HUES6 (cell line): ENCODE data around the gene TFCP2.
A peak's percentile ranks its signal among the peaks of the same experiment; 100 is the strongest.

Source experiments
- H3K27ac ChIP-seq: 2 replicates; pipeline ENCODE4 v1.7.0; 2013; ENCODE audit warnings: low read depth, mild to moderate bottlenecking, low read length, inconsistent platforms
- H3K27me3 ChIP-seq: 2 replicates; pipeline ENCODE4 v1.6.1; 2013; ENCODE audit warnings: low read length; ENCODE audit not compliant: control insufficient read depth, insufficient read depth
- H3K36me3 ChIP-seq: 2 replicates; pipeline ENCODE4 v1.6.1; 2013; ENCODE audit warnings: low read length; ENCODE audit not compliant: control insufficient read depth, insufficient read depth
- H3K4me1 ChIP-seq: 2 replicates; pipeline ENCODE4 v1.6.1; 2013; ENCODE audit warnings: low read length; ENCODE audit not compliant: control insufficient read depth, insufficient read depth
- H3K4me3 ChIP-seq: 2 replicates; pipeline ENCODE4 v1.5.1; 2013; ENCODE audit warnings: low read depth, low read length
- H3K9ac ChIP-seq: one replicate; pipeline ENCODE4 v1.6.1; 2013; ENCODE audit warnings: mild to moderate bottlenecking, low read length
- H3K9me3 ChIP-seq: 2 replicates; pipeline ENCODE4 v1.6.1; 2013; ENCODE audit warnings: low read depth, low read length; ENCODE audit not compliant: control insufficient read depth, insufficient read depth

Gene TFCP2

GRCh38 chr12:51115533-51115932 lies 57.4 kb downstream of the TFCP2 start:
- Histone ChIP-seq H3K4me1 (no peaks in the 10 kb centered on the region), H3K27ac (no peak overlapping the region), H3K9me3 (no peaks in the 10 kb centered on the region), H3K36me3 (peaks cover 56% of the 10 kb centered on the region), H3K9ac (no peak overlapping the region), H3K4me3 (no peak overlapping the region), H3K27me3 (no peaks in the 10 kb centered on the region)

GRCh38 chr12:51108136-51108535 lies 64.8 kb downstream of the TFCP2 start:
- H3K4me1 ChIP-seq, result no peaks in the 10 kb centered on the region
- H3K27me3 ChIP-seq, result no peaks in the 10 kb centered on the region
- H3K9me3 ChIP-seq, result no peaks in the 10 kb centered on the region
- no peak overlapping the region for H3K9ac ChIP-seq
- H3K36me3 ChIP-seq, result peaks cover 82% of the 10 kb centered on the region
- H3K27ac ChIP-seq, result no peak overlapping the region
- H3K4me3 ChIP-seq, result no peak overlapping the region

- no peak overlapping the region for H3K27ac ChIP-seq
- no peak overlapping the region for H3K4me3 ChIP-seq
- H3K4me1 ChIP-seq, result no peaks in the 10 kb centered on the region
- H3K36me3 ChIP-seq, result peaks cover 85% of the 10 kb centered on the region
- H3K27me3 ChIP-seq, result no peaks in the 10 kb centered on the region
- H3K9me3 ChIP-seq, result no peaks in the 10 kb centered on the region
- H3K9ac ChIP-seq, result no peak overlapping the region
Measured at GRCh38 chr12:51103977-51104376, 69.0 kb downstream of the TFCP2 start.

- no peak overlapping the region for H3K4me3 ChIP-seq
- no peaks in the 10 kb centered on the region for H3K4me1 ChIP-seq
- H3K9ac ChIP-seq, result no peak overlapping the region
- H3K36me3 ChIP-seq, result peaks cover 89% of the 10 kb centered on the region
- H3K27me3 ChIP-seq, result no peaks in the 10 kb centered on the region
- H3K27ac ChIP-seq, result no peak overlapping the region
- no peaks in the 10 kb centered on the region for H3K9me3 ChIP-seq
Measured at GRCh38 chr12:51098611-51099010, 74.3 kb downstream of the TFCP2 start.

GRCh38 chr12:51090705-51091229 lies 82.2 kb downstream of the TFCP2 start:
- Histone ChIP-seq H3K9ac (no peak overlapping the region), H3K9me3 (no peaks in the 10 kb centered on the region), H3K27me3 (no peaks in the 10 kb centered on the region), H3K27ac (no peak overlapping the region), H3K4me3 (no peak overlapping the region), H3K4me1 (no peaks in the 10 kb centered on the region), H3K36me3 (peaks cover 26% of the 10 kb centered on the region)

GRCh38 chr12:51087818-51088217 lies 85.1 kb downstream of the TFCP2 start:
- H3K27ac ChIP-seq, result no peak overlapping the region
- H3K4me1 ChIP-seq, result no peaks in the 10 kb centered on the region
- no peaks in the 10 kb centered on the region for H3K9me3 ChIP-seq
- 0 out of 2 replicates have a peak, but pooled peaks cover 3% of the 10 kb centered on the region for H3K36me3 ChIP-seq
- no peak overlapping the region for H3K4me3 ChIP-seq
- H3K27me3 ChIP-seq, result no peaks in the 10 kb centered on the region
- H3K9ac ChIP-seq, result no peak overlapping the region

- Histone ChIP-seq H3K27me3 (no peaks in the 10 kb centered on the region), H3K4me1 (peaks cover 5% of the 10 kb centered on the region), H3K9ac (no peak overlapping the region), H3K4me3 (no peak overlapping the region), H3K27ac (no peak overlapping the region), H3K36me3 (0 out of 2 replicates have a peak, but pooled peaks cover 3% of the 10 kb centered on the region), H3K9me3 (no peaks in the 10 kb centered on the region)
Measured at GRCh38 chr12:51086933-51087332, 86.0 kb downstream of the TFCP2 start.

- H3K27me3 ChIP-seq, result no peaks in the 10 kb centered on the region
- H3K27ac ChIP-seq, result no peak overlapping the region
- H3K9me3 ChIP-seq, result no peaks in the 10 kb centered on the region
- H3K9ac ChIP-seq, result no peak overlapping the region
- peaks cover 8% of the 10 kb centered on the region for H3K4me1 ChIP-seq
- no peaks in the 10 kb centered on the region for H3K36me3 ChIP-seq
- H3K4me3 ChIP-seq, result no peak overlapping the region
Measured at GRCh38 chr12:51085757-51086156, 87.2 kb downstream of the TFCP2 start.

- peak within 1 kb of the TSS; percentile 74; the same call in 1 of the 2 replicates for H3K27ac ChIP-seq
- peak within 1 kb of the TSS; percentile 82 for H3K9ac ChIP-seq
- no peaks in the 10 kb centered on the region for H3K9me3 ChIP-seq
- H3K4me1 ChIP-seq, result peaks cover 8% of the 10 kb centered on the region
- H3K36me3 ChIP-seq, result peaks cover 4% of the 10 kb centered on the region; the same call in 1 of the 2 replicates
- H3K4me3 ChIP-seq, result peak within 1 kb of the TSS; percentile 93
- no peaks in the 10 kb centered on the region for H3K27me3 ChIP-seq
Measured at GRCh38 chr12:51083126-51083833, 89.7 kb downstream of the TFCP2 start, which contains the start of gene CSRNP2. CSRNP2 (minus strand) TSS chr12:51083596; CDS start chr12:51076561, 7,035 bp downstream.

- H3K27ac ChIP-seq, result peak overlapping the region; percentile 74; the same call in 1 of the 2 replicates
Measured at GRCh38 chr12:51082561-51083125, 90.3 kb downstream of the TFCP2 start.

GRCh38 chr12:51081421-51081820 lies 91.5 kb downstream of the TFCP2 start:
- H3K9ac ChIP-seq, result no peak overlapping the region
- no peaks in the 10 kb centered on the region for H3K9me3 ChIP-seq
- no peaks in the 10 kb centered on the region for H3K27me3 ChIP-seq
- H3K4me1 ChIP-seq, result peaks cover 8% of the 10 kb centered on the region
- H3K4me3 ChIP-seq, result 0 out of 2 replicates have a peak overlapping the region, but pooled peaks have one; percentile 93
- H3K36me3 ChIP-seq, result peaks cover 4% of the 10 kb centered on the region; the same call in 1 of the 2 replicates
- no peak overlapping the region for H3K27ac ChIP-seq

More at GRCh38 chr12:51082561-51083125, 90.3 kb downstream of the TFCP2 start:
- Histone ChIP-seq H3K4me3 (peak overlapping the region; percentile 93), H3K27me3 (no peaks in the 10 kb centered on the region), H3K9ac (peak overlapping the region; percentile 82), H3K9me3 (no peaks in the 10 kb centered on the region), H3K4me1 (peaks cover 8% of the 10 kb centered on the region), H3K36me3 (peaks cover 4% of the 10 kb centered on the region; the same call in 1 of the 2 replicates)
